GM20000 (cell line): Measurements from ENCODE around the gene GPR161.

ENCODE experiments used
- DNase-seq: peaks from one replicate; pipeline ENCODE4 v3.0.0; 2012; ENCODE audit warnings: low spot score
- TF ChIP-seq, protein P1 (sequence below): IDR thresholded peaks from 2 replicates; pipeline ENCODE4 v1.5.1; 2012; ENCODE audit warnings: mild to moderate bottlenecking, control low read depth; ENCODE audit errors: extremely low read depth, missing control alignments

Gene GPR161

DNA sequence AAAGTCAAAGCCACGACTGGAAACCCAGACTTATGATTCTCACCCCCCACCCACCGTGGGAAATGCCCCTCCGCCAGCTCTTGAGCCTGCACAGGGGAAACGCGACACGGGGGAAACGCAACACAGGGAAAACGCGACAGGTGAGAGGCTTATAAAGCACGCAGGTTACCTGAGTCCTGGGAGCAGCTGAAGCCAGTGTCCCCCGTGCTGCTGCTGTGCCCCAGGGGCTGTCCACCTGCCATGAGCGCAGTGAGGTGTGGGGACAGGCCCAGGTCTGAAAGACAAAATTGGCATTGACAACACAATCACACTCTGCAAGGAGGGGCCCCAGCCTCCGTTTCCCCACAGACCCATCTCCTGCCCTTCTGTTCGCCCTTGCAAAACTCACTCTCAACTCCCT lies 46.3 kb downstream of the GPR161 start:
- DNase-seq: no peak
- TF ChIP-seq, protein P1, sequence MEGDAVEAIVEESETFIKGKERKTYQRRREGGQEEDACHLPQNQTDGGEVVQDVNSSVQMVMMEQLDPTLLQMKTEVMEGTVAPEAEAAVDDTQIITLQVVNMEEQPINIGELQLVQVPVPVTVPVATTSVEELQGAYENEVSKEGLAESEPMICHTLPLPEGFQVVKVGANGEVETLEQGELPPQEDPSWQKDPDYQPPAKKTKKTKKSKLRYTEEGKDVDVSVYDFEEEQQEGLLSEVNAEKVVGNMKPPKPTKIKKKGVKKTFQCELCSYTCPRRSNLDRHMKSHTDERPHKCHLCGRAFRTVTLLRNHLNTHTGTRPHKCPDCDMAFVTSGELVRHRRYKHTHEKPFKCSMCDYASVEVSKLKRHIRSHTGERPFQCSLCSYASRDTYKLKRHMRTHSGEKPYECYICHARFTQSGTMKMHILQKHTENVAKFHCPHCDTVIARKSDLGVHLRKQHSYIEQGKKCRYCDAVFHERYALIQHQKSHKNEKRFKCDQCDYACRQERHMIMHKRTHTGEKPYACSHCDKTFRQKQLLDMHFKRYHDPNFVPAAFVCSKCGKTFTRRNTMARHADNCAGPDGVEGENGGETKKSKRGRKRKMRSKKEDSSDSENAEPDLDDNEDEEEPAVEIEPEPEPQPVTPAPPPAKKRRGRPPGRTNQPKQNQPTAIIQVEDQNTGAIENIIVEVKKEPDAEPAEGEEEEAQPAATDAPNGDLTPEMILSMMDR: no peak

DNA sequence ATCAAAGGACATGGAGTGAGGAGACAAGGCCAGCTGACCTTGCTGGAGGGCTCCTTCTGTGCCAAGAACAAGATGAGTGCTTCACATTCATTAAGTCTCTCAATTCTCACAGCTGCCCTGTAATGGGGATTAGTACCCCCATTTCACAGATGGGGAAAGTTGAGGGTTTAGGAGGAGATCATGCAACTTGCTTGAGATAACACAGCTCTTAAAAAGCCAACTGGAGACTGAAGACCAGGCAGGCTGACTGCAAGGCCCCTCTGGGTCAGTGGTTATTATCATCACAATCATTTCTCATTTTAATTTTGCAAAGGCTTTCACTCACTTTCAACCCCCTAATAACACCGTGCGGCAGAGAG lies 46.8 kb downstream of the GPR161 start:
- DNase-seq: no peak
- TF ChIP-seq, protein P1: no peak

DNA sequence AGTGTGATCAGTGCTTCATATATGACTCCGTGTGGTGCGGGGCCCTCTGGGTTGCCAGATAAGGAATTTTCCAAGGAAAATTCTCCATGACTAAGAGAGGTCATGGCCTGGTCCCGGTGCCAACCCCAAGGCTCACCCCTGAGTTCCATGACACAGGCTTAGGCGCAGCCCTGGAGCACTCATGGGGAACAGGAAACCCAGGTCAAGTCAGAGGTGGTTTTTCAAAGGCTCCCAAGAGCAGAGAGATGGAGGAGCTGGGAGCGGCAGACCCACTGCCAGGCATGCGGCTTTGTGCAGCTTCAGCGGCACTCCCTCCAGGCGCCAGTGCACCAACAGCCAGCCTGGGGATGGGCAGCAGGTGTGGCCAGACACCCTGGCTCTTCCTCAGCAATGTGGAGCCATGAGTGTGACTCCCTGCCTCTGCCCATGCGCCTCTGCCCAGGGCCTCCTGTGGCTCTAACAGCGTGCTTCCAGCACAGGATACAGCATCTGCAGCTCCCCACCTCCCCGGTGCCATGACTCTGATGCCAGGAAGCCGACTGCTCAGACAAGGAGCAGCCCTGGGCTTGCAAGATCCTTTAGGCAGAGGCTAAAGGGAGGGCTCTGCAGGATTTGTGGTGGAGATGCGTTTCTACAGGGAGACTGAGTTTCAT lies 47.3 kb downstream of the GPR161 start:
- DNase-seq: no peak

DNA sequence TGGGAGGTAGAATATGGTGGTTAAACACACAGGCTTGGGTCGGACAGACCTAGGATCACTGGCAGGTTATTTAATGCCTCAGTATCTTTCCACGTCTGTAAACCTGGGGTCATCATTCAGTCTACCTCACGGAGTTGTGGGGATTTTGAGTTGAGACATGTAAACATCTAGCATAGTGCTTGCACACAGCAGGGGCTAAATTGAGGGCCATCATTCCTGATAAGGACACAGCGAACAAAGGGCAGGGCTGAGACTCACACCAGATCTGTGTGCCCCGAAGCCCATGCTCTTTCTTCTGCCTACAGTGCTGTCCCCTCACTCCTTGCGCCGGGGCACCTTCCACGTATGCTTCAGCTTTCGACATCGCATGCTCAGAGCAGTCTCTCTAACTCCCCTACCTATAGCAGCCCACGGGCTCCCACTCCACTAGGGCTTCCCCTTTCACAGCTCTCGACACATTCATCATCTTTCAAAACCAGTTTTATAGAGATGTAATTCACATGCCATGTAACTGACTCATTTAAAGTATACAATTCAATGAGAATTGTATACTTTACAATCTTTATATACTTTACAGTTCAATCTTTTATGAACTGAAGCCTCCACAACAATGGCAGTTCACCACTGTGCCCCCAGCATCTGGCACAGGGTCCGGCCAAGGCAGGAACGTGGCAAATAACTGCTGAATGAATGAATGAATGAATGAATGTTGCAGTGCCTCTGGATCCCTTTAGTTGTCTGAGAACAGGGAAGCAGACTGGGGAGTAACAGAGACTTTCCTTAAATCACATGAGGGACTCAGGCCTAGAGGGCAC lies 48.0 kb downstream of the GPR161 start:
- TF ChIP-seq, protein P1: no peak
- DNase-seq: no peak

More for the DNA sequence above, 47.3 kb downstream of the GPR161 start:
- TF ChIP-seq, protein P1: no peak

DNA sequence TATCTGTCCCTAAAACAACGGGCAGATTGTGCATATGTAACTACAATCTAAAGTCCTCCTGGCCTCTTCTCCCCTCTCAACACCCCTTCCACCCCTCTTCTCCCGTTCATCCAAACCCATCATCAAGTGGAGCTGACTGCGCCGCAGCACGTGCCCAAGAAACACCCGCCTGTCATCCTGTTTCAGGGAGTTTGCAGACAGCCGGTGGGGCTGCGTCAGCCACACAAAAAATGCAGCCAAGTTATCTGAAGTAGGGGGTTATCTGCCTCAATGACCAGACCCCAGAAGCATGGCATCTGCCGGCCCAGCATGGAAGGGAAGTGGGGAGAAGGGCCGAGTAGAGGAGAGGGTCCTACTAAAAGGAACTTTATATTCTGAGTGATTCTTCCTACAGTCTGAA lies 49.0 kb downstream of the GPR161 start:
- no peak for DNase-seq
- TF ChIP-seq, protein P1: no peak

DNA sequence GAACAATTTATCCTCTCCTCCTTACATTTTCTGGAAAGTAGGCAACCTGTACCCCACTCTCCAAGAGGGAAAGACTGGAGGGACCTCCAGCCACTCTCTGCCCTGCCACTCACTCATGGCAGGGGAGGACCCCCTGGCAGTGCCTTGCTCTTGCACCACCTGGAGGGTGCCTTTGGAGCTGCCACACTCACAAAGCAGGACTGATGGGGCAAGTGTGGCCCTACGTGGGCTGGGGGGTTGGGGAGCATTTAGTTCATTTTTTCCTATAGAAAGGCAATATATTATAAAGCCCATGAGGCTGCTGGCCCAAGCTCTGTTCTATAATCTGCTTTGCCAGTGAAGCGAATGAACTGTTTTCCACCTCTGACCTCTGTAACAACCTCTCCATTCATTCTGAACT lies 50.3 kb downstream of the GPR161 start:
- TF ChIP-seq, protein P1: no peak
- DNase-seq: no peak

DNA sequence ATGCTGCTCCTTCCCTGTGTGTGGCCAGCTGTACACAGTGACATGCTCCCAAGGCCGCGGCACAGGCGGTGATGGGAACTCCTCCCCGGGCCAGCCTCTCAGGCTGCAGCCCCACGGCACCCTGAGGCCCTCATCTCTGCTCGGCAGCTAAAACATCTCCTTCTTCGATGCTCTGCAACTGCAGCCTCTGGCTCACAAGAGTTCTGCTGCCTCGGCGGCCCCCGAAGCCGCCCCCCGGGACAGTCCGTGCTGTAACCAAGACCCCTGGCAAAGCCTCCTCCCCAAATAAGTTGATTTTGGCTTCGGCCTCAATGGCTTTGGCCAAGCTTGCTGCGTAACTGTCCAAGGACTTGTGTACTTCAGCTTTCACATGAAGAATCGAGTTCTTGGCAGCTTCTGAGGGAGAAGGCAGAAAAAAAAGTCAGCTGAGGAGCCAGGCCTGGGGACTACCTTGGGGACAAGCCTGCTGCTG lies 51.3 kb downstream of the GPR161 start:
- no peak for DNase-seq
- TF ChIP-seq, protein P1: no peak
